ENCODE results near the gene SPON1. TPM values are rescaled to one million over a fixed set of nuclear protein-coding genes. Genes with fewer than 3 reads are reported as not detected.
A peak's percentile ranks its signal among the peaks of the same experiment; 100 is the strongest.

Gene SPON1
- total and polyA plus RNA-seq, 2 experiments from 2014 or later = 2.9 to 6.4 TPM

DNA sequence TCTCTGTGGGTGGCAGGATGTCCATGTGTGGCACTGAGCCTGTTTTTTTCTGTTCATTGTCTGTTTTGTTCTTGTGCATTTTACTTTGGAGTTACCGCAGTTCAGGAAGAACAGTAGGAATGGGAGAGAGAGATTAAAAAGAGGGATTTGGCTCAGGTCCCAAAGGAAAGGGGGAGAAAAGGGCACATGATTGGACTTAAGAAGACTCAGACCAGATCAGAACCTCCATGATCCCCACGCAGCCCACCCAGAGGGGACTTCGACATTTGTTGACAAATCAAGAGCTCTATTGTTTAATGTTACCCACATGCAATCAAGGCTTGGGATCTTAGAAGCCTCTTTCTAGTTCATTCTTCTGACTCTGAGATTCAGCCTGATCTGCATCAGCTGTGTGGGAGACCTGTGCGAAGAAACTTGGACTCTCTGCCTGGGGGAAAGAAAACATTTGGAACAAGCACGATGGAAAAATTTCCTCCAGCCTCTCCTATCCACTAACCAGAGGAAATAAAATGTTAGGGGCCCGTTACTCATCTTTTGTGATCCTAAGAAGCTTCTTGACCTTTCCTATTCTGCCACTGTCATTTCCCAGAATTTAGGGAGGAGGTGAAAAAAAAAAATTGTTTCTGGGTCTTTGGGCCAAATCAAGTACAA, 119.2 kb downstream of the SPON1 start:
- Histone ChIP-seq H3K79me2 (replicated peaks; ENCODE audit: insufficient read depth) (no peaks in the 10 kb centered on the region), H3K9me2 (ENCODE audit: insufficient read depth) (0 out of 2 replicates have a peak, but pooled peaks cover 2% of the 10 kb centered on the region), H2AFZ (peak overlapping the region; percentile 52; the same call in 1 of the 2 replicates), H3K4me2 (no peak overlapping the region), H3K4me3 (no peak overlapping the region), H3K36me3 (ENCODE audit: insufficient read depth) (no peaks in the 10 kb centered on the region), H4K20me1 (replicated peaks; ENCODE audit: insufficient read depth) (no peaks in the 10 kb centered on the region), H3K27me3 (ENCODE audit: insufficient read depth) (no peaks in the 10 kb centered on the region), H3F3A (replicated peaks; ENCODE audit: low read depth) (no peaks in the 10 kb centered on the region), H3K27ac (ENCODE audit: low read depth) (no peak overlapping the region), H3K4me1 (ENCODE audit: insufficient read depth) (no peaks in the 10 kb centered on the region)
- Mint-ChIP-seq H3K9me3 (no peaks in the 10 kb centered on the region), H3K36me3 (ENCODE audit: low read depth) (no peaks in the 10 kb centered on the region), H3K27me3 (ENCODE audit: insufficient read depth, low read depth, poor library complexity) (peaks cover 6% of the 10 kb centered on the region), H3K27ac (no peak overlapping the region), H3K4me3 (no peak overlapping the region), H3K4me1 (no peaks in the 10 kb centered on the region)
- ATAC-seq = no peak
- DNase-seq (ENCODE audit: low spot score) = no peak
- TF ChIP-seq NANOG (IDR thresholded peaks at IDR 0.05; ENCODE audit: borderline replicate concordance) = no peak
- TF ChIP-seq STAT1 (IDR thresholded peaks at IDR 0.05; ENCODE audit: unreplicated experiment) = no peak
- TF ChIP-seq CREB1 (CRISPR knock-in tag; IDR thresholded peaks at IDR 0.05; ENCODE audit: low read depth) = no peak
- TF ChIP-seq, protein P1, sequence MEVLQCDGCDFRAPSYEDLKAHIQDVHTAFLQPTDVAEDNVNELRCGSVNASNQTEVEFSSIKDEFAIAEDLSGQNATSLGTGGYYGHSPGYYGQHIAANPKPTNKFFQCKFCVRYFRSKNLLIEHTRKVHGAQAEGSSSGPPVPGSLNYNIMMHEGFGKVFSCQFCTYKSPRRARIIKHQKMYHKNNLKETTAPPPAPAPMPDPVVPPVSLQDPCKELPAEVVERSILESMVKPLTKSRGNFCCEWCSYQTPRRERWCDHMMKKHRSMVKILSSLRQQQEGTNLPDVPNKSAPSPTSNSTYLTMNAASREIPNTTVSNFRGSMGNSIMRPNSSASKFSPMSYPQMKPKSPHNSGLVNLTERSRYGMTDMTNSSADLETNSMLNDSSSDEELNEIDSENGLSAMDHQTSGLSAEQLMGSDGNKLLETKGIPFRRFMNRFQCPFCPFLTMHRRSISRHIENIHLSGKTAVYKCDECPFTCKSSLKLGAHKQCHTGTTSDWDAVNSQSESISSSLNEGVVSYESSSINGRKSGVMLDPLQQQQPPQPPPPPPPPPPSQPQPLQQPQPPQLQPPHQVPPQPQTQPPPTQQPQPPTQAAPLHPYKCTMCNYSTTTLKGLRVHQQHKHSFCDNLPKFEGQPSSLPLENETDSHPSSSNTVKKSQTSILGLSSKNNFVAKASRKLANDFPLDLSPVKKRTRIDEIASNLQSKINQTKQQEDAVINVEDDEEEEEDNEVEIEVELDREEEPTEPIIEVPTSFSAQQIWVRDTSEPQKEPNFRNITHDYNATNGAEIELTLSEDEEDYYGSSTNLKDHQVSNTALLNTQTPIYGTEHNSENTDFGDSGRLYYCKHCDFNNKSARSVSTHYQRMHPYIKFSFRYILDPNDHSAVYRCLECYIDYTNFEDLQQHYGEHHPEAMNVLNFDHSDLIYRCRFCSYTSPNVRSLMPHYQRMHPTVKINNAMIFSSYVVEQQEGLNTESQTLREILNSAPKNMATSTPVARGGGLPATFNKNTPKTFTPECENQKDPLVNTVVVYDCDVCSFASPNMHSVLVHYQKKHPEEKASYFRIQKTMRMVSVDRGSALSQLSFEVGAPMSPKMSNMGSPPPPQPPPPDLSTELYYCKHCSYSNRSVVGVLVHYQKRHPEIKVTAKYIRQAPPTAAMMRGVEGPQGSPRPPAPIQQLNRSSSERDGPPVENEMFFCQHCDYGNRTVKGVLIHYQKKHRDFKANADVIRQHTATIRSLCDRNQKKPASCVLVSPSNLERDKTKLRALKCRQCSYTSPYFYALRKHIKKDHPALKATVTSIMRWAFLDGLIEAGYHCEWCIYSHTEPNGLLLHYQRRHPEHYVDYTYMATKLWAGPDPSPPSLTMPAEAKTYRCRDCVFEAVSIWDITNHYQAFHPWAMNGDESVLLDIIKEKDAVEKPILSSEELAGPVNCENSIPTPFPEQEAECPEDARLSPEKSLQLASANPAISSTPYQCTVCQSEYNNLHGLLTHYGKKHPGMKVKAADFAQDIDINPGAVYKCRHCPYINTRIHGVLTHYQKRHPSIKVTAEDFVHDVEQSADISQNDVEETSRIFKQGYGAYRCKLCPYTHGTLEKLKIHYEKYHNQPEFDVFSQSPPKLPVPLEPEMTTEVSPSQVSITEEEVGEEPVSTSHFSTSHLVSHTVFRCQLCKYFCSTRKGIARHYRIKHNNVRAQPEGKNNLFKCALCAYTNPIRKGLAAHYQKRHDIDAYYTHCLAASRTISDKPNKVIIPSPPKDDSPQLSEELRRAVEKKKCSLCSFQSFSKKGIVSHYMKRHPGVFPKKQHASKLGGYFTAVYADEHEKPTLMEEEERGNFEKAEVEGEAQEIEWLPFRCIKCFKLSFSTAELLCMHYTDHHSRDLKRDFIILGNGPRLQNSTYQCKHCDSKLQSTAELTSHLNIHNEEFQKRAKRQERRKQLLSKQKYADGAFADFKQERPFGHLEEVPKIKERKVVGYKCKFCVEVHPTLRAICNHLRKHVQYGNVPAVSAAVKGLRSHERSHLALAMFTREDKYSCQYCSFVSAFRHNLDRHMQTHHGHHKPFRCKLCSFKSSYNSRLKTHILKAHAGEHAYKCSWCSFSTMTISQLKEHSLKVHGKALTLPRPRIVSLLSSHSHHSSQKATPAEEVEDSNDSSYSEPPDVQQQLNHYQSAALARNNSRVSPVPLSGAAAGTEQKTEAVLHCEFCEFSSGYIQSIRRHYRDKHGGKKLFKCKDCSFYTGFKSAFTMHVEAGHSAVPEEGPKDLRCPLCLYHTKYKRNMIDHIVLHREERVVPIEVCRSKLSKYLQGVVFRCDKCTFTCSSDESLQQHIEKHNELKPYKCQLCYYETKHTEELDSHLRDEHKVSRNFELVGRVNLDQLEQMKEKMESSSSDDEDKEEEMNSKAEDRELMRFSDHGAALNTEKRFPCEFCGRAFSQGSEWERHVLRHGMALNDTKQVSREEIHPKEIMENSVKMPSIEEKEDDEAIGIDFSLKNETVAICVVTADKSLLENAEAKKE (CRISPR knock-in tag; IDR thresholded peaks at IDR 0.05) = no peak
- no peak for TF ChIP-seq ZNF114 (CRISPR knock-in tag; IDR thresholded peaks at IDR 0.05)
- TF ChIP-seq EZH2phosphoT487 (IDR thresholded peaks at IDR 0.05; ENCODE audit: unreplicated experiment) = no peak
- TF ChIP-seq JUNB (IDR thresholded peaks at IDR 0.05; ENCODE audit: unreplicated experiment) = no peak
